Lung microvascular endothelial cell (primary cell): Measurements from ENCODE around the gene HORMAD2. TPM values are rescaled to one million over a fixed set of nuclear protein-coding genes. Genes with fewer than 3 reads are reported as not detected.

Experiments
- DNase-seq, 2 donors: peaks; one replicate each; pipeline versions ENCODE4 v3.0.0 to v3.0.0-alpha.2; 2010; ENCODE audit warnings: low read depth in 2 of 2
- total RNA-seq: library from RNA; depleted of rRNA; stranded (reverse); fragments of >200 nt; gene quantifications from 2 replicates; pipeline ENCODE4 v1.2.1, GENCODE V29; 2014

Gene HORMAD2
- total RNA-seq: not detected in 2 replicates

GRCh38 chr22:30079952-30080533 lies at the start of gene HORMAD2:
Gene HORMAD2 (plus strand): TSS chr22:30080464. CDS start chr22:30093953, 13,489 bp downstream.
- DNase-seq: peak; percentile 16 to 20

GRCh38 chr22:30031328-30031727 lies 48.9 kb upstream of the HORMAD2 start:
- DNase-seq: no peak

- DNase-seq: no peak
Measured at GRCh38 chr22:30031764-30032455, 48.4 kb upstream of the HORMAD2 start.

GRCh38 chr22:30033137-30033536 lies 47.1 kb upstream of the HORMAD2 start:
- no peak for DNase-seq

- DNase-seq: no peak
Measured at GRCh38 chr22:30033901-30034300, 46.4 kb upstream of the HORMAD2 start.

GRCh38 chr22:30036656-30037055 lies 43.6 kb upstream of the HORMAD2 start:
- DNase-seq: peak in 1 of 2 donors; percentile 19

GRCh38 chr22:30038219-30038618 lies 42.0 kb upstream of the HORMAD2 start:
- peak; percentile 67 to 91 for DNase-seq

- no peak for DNase-seq
Measured at GRCh38 chr22:30040499-30041260, 39.6 kb upstream of the HORMAD2 start.

- no peak for DNase-seq
Measured at GRCh38 chr22:30041475-30041874, 38.8 kb upstream of the HORMAD2 start.

GRCh38 chr22:30041881-30042280 lies 38.4 kb upstream of the HORMAD2 start:
- no peak for DNase-seq

GRCh38 chr22:30043161-30043560 lies 37.1 kb upstream of the HORMAD2 start:
- DNase-seq: no peak

GRCh38 chr22:30044369-30044768 lies 35.9 kb upstream of the HORMAD2 start:
- DNase-seq: peak; percentile 56 to 90

GRCh38 chr22:30044881-30045493 lies 35.3 kb upstream of the HORMAD2 start:
- DNase-seq: no peak

- no peak for DNase-seq
Measured at GRCh38 chr22:30045494-30045887, 34.8 kb upstream of the HORMAD2 start.

GRCh38 chr22:30045901-30046715 lies 34.2 kb upstream of the HORMAD2 start:
- DNase-seq: no peak

GRCh38 chr22:30046716-30047363 lies 33.4 kb upstream of the HORMAD2 start:
- no peak for DNase-seq

- DNase-seq: peak in 1 of 2 donors; percentile 48
Measured at GRCh38 chr22:30047364-30047738, 32.9 kb upstream of the HORMAD2 start.

- DNase-seq: peak in 1 of 2 donors; percentile 37
Measured at GRCh38 chr22:30048681-30049080, 31.6 kb upstream of the HORMAD2 start.

GRCh38 chr22:30054067-30054763 lies 26.0 kb upstream of the HORMAD2 start:
- DNase-seq: no peak

- no peak for DNase-seq
Measured at GRCh38 chr22:30054764-30055069, 25.5 kb upstream of the HORMAD2 start.
